Omental fat pad (tissue), 4 donors: ENCODE measurements around the gene CAND1. TPM values are rescaled to one million over a fixed set of nuclear protein-coding genes. Genes with fewer than 3 reads are reported as not detected.

Experiments
- ATAC-seq: fragments of 150-250 bp; one replicate; pipeline ENCODE4 v1.9.1; 2016; ENCODE audit warnings: mild to moderate bottlenecking, moderate library complexity; ENCODE audit not compliant: low FRiP score
- DNase-seq: peaks from one replicate; pipeline ENCODE4 v3.0.0-alpha.2; 2019; ENCODE audit warnings: low spot score
- total RNA-seq, 4 donors: library from RNA; depleted of rRNA; stranded (reverse); fragments of >200 nt; gene quantifications; one replicate each; pipeline ENCODE4 v1.1.0, GENCODE V29; 2016
- TF ChIP-seq, protein P1 (sequence below), 3 donors: fragments of 450-650 bp; IDR thresholded peaks; one replicate each; pipeline ENCODE4 v1.5.1; 2016 to 2017; ENCODE audit warnings: antibody characterized with exemption in 3 of 3, mild to moderate bottlenecking in 3 of 3, moderate library complexity in 2 of 3

Gene CAND1
- total RNA-seq, 4 donors from 2014 or later = 48.1 to 81.7 (median 57.3) TPM

DNA sequence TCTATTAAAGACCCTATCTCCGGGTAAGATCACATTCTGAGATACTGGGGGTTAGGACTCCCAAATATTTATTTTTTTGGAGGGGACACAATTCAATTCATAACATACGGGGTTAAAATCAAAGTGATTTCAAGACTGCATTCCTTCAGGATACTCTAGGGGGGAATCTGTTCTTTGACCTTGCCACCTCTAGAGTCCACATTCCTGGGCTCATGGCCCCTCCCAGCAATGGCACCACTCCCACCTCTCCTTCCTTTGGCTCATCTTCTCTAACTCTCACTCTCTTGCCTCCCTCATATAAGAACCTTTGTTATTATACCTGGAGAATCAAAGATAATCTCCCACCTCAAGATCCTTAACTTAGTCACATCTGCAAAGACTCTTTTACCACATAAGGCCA is 79.5 kb downstream of the CAND1 start:
- no peak for DNase-seq
- TF ChIP-seq, protein P1, sequence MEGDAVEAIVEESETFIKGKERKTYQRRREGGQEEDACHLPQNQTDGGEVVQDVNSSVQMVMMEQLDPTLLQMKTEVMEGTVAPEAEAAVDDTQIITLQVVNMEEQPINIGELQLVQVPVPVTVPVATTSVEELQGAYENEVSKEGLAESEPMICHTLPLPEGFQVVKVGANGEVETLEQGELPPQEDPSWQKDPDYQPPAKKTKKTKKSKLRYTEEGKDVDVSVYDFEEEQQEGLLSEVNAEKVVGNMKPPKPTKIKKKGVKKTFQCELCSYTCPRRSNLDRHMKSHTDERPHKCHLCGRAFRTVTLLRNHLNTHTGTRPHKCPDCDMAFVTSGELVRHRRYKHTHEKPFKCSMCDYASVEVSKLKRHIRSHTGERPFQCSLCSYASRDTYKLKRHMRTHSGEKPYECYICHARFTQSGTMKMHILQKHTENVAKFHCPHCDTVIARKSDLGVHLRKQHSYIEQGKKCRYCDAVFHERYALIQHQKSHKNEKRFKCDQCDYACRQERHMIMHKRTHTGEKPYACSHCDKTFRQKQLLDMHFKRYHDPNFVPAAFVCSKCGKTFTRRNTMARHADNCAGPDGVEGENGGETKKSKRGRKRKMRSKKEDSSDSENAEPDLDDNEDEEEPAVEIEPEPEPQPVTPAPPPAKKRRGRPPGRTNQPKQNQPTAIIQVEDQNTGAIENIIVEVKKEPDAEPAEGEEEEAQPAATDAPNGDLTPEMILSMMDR (IDR thresholded peaks at IDR 0.05) = no peak
- ATAC-seq = no peak

DNA sequence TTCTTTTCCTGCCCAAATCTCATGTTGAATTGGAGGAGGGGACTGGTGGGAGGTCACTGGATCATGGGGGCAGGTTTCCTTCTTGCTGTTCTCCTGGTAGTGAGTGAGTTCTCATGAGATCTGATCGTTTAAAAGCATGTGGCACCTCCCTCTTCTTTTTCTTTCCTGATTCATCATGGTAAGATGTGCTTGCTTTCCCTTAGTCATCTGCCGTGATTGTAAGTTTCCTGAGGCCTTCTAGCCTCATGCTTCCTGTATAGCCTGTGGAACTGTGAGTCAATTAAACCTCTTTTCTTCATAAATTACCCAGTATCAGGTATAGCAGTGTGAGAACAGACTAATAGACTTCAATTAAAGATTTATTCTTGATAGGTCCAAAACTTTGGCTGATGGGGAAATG is 83.5 kb downstream of the CAND1 start:
- ATAC-seq = no peak
- TF ChIP-seq, protein P1 (IDR thresholded peaks at IDR 0.05) = no peak
- no peak for DNase-seq

DNA sequence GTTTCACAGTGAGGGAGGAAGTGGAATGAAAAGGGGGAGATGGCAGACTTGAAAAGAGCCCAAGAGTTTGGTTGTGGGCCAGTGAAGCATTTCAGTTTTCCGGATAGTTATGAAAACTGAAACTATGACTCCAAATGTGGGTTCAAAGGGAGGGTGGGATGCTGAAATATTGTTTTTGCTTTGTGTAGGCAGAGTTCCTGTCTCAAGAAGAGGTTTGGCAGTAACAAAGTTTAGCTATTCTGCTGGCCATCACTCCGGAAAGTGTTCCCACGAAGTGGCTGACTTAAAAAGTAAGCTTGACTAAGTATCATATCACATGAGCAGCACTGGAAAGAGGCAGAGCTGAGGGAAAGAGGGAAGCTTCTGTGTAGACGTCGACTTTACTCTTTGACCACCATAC is 85.2 kb downstream of the CAND1 start:
- TF ChIP-seq, protein P1 (IDR thresholded peaks at IDR 0.05) = no peak
- DNase-seq (no peak), ATAC-seq (peak; percentile 17)

DNA sequence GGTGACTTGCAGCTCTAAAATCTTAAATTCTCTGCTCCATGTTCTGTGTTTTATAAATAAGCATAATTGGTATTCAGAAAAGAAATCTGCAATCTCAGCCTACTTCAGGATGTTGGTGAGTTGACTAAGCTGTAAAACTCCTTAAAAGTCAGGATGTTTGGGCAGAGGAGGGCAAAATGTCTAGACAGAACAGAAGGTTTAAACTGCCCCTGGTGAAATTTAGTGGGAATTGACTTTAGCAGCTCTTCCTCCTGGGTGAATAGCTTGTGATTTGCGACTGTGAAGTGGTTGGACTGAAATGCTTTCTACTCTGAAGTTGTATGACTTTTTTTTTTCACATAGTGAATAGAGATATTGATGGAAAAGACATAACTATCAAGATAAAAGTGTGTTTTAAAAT is 85.8 kb downstream of the CAND1 start:
- TF ChIP-seq, protein P1 (IDR thresholded peaks at IDR 0.05) = no peak
- peak; percentile 35 for ATAC-seq

DNA sequence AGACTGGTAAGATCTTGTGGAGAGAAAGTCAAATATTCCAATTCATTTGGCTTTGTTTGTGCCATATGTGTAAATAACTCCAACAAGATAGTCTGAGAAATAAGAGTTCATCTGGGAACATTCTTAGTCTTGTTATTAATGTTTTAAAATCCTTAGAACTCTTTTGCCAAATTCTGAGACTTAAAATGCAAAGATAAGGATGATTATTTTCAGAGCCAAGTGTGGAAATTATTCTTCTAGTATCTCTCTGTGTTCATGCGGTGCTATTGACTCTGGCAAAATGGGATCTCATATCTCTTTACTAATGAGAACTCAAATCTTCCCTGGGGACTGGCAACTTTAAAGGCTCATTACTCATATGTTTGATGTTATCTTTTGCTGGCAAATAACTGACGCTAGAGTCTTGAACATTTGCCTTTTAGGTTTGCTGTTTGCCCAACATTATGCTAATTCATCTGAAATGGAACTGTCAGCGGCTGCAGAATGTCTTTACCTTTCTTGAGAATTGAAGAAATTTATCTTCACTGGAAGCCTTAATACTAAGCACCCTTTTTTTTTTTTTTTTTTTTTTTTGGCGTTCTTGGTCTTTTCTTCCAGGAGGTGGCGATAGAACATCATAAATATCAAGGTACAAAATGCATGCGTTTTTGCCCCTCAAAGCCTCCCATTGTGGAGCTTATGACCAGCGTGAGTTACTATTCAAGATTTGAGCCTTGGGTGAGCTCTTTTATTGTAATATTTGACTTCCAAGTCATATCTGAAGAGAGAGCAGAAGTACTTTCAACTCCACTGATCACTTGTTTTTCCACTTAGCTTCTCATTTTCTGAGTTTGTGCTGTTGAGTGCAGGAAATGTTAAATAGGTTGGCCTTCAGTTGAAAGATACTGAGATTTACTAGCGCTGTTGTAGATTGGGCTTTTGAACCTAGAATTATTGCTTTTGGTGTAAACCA is 86.5 kb downstream of the CAND1 start:
- TF ChIP-seq, protein P1 (IDR thresholded peaks at IDR 0.05) = no peak
- ATAC-seq (peak; percentile 69), DNase-seq (no peak)

More for the DNA sequence above, 85.8 kb downstream of the CAND1 start:
- no peak for DNase-seq

DNA sequence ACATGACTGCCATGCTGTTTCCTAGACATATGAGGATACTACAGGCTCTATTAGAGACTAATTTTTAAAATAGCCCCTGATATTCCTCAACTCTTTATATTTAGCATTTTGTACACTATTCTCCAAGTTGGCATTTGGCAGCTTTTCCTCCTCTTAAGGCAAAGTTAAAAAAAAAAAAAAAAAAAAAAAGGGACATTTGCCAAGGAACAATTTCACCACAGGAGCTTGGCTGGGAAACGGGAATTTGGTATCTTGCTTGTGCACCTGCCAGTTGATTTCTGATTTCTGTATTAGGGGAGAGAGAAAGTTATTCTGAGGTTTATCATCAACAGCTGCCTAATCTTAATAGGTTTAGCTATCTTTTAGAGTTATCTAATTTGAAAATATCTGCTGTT is 87.2 kb downstream of the CAND1 start:
- ATAC-seq = no peak
- DNase-seq = no peak
- TF ChIP-seq, protein P1 (IDR thresholded peaks at IDR 0.05) = no peak
